Skeletal muscle satellite cell (primary cell): ENCODE data around the gene SRSF1. TPM values are rescaled to one million over a fixed set of nuclear protein-coding genes. Genes with fewer than 3 reads are reported as not detected.

Source experiments
- H3K27me3 ChIP-seq: 2 replicates; pipeline ENCODE4 v1.7.0; 2013; ENCODE audit warnings: low read length; ENCODE audit not compliant: control insufficient read depth, insufficient read depth
- H3K36me3 ChIP-seq: 2 replicates; pipeline ENCODE4 v1.7.0; 2013; ENCODE audit warnings: mild to moderate bottlenecking, control low read depth, low read length; ENCODE audit not compliant: insufficient read depth
- H3K4me1 ChIP-seq: 2 replicates; pipeline ENCODE4 v1.7.0; 2013; ENCODE audit warnings: low read length; ENCODE audit not compliant: control insufficient read depth, insufficient read depth
- H3K4me2 ChIP-seq: 2 replicates; pipeline ENCODE4 v1.7.0; 2013; ENCODE audit warnings: mild to moderate bottlenecking, low read length
- H3K4me3 ChIP-seq: 2 replicates; pipeline ENCODE4 v1.7.0; 2013; ENCODE audit warnings: low read length
- H3K9ac ChIP-seq: 2 replicates; pipeline ENCODE4 v1.7.0; 2013; ENCODE audit warnings: mild to moderate bottlenecking, low read depth, low read length, moderate library complexity
- H3K9me3 ChIP-seq: replicated peaks from 2 replicates; pipeline ENCODE4 v1.7.0; 2013; ENCODE audit warnings: mild to moderate bottlenecking, control low read depth, low read length
- total RNA-seq: library from RNA; depleted of rRNA; stranded (reverse); fragments of >200 nt; gene quantifications from 2 replicates; pipeline ENCODE4 v1.2.3, GENCODE V29; 2012; rRNA removed

The SRSF1 gene, protein sequence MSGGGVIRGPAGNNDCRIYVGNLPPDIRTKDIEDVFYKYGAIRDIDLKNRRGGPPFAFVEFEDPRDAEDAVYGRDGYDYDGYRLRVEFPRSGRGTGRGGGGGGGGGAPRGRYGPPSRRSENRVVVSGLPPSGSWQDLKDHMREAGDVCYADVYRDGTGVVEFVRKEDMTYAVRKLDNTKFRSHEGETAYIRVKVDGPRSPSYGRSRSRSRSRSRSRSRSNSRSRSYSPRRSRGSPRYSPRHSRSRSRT
- 365 and 445 TPM in 2 replicates for total RNA-seq

DNA sequence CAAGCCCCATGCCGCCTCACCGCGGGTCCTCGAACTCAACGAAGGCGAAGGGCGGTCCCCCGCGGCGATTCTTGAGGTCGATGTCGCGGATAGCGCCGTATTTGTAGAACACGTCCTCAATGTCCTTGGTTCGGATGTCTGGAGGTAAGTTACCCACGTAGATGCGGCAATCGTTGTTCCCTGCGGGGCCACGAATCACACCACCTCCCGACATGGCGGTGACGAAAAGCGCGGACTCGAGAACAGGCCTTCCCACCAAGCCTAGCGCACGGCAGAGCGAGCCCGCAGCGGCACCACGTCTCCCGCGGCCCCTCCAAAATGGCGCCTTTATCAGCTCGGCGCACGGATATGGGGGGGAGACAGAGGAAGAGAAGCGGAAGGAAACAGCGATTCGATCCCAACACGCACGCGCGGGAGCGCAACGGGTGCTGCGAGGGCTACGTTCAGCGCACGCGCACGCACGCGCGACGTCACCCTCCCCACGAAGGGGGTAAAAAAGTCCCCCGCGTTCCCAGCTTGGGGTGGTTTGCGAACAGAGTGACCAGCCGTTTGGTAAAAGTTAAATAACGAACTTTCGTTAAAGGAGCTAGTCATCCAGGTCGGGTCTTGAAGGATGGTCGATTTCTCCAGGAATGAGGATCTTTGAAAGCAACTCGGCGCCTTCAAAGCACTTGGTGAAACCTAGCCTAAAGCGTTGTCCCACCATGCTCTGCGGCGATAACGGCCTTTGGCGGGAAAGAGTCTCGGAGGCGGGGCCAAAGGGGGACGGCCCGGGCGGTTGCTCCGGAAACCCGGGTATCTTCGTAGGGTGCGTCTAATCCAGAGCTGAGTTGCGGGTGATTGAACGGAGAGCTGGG, at the start of gene SRSF1:
SRSF1 (minus strand) TSS at position 323 of the 857 bp plus-strand sequence; CDS start at position 214, 109 bp downstream.
- H3K4me3 ChIP-seq, result peak within 1 kb of the TSS; percentile 84
- peak within 1 kb of the TSS; percentile 97 for H3K4me2 ChIP-seq
- peaks cover 34% of the 10 kb centered on the region for H3K4me1 ChIP-seq
- peak within 1 kb of the TSS; percentile 98 for H3K9ac ChIP-seq
- no peaks in the 10 kb centered on the region for H3K9me3 ChIP-seq
- no peaks in the 10 kb centered on the region for H3K27me3 ChIP-seq
- peaks cover 41% of the 10 kb centered on the region for H3K36me3 ChIP-seq

DNA sequence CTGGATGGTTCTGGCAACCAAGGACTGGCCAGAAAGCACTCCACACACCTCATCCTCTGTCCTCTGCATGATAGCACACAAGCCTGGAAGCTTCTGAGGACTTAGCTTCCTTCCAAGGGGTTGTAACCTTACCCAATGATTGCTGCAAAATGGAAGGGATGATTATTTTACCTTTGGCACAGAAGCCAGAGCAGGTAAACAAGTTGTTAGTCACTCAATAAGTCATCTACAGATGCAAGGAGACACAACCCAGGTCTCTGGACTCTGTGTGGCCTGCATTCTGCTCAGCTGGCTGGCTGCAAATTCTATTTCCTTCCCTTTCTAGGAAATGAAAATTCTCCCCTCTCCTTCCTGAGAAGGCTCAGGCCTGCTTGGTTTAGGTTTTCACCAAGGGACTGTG, 49.4 kb upstream of the SRSF1 start:
- no peak overlapping the region for H3K4me3 ChIP-seq
- H3K4me1 ChIP-seq, result no peaks in the 10 kb centered on the region
- H3K4me2 ChIP-seq, result no peak overlapping the region
- peaks cover 57% of the 10 kb centered on the region for H3K27me3 ChIP-seq
- no peaks in the 10 kb centered on the region for H3K36me3 ChIP-seq
- H3K9ac ChIP-seq, result no peak overlapping the region
- H3K9me3 ChIP-seq, result no peaks in the 10 kb centered on the region

DNA sequence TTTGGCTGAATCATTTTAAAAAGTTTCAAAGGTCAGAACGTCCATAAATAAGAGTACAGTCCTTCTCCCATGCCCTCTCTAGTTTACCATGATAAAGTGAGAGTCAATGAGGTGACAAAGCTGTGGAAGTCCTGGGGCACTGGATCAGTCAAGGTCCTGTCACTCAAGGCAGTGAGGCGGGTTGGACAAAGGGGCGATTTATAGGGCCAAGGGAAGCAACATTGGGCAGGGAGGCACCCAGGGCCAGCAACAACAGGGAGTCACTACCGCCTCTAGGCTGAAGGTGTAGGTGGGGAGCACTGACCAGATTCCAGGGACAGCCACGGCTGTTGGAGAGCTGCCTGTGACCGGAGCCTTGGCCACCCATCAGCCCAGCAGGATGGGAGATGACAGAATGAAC, 47.6 kb upstream of the SRSF1 start:
- Histone ChIP-seq H3K9ac (no peak overlapping the region), H3K36me3 (no peaks in the 10 kb centered on the region)

DNA sequence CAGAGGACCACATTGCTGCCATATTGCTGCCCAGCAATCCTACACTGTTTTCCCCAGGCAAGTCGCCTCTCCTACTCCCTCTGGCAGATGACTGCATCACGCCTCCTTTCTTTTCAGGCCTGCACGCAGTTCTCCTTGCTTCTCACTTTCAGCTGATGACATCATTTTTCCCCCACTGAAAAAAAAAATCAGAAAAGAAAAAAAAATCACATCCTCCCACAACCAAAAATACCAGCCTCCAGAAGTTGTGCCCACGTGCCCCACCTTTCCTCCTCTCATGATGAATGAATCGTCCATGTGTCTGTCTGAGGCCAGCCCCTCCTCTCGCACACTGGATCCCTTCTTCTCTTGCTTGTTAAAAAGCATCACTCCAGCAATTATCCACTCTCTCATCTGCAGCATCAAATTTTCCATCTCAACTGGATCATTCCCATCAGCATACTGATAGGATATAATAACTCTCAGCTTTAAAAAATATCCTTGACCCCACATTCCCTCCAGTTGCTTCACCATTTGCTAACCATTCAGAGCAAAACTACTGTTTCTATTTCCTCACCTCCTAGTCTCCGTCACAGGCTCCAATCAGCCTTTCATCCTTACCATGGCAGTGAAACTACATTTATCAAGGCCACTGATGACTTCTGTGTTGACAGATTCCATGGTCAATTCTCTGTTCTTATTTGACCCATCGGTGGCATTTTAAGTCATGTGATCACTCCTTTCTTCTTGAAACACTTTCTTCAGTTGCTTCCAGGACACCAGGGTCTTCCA, 46.1 kb upstream of the SRSF1 start:
- no peaks in the 10 kb centered on the region for H3K9me3 ChIP-seq
- H3K4me1 ChIP-seq, result no peaks in the 10 kb centered on the region
- peaks cover 51% of the 10 kb centered on the region for H3K27me3 ChIP-seq
- H3K36me3 ChIP-seq, result no peaks in the 10 kb centered on the region
- no peak overlapping the region for H3K9ac ChIP-seq
- no peak overlapping the region for H3K4me2 ChIP-seq
- no peak overlapping the region for H3K4me3 ChIP-seq

More for the DNA sequence above, 47.6 kb upstream of the SRSF1 start:
- Histone ChIP-seq H3K4me2 (no peak overlapping the region), H3K4me3 (no peak overlapping the region), H3K4me1 (no peaks in the 10 kb centered on the region), H3K27me3 (peaks cover 52% of the 10 kb centered on the region), H3K9me3 (no peaks in the 10 kb centered on the region)

DNA sequence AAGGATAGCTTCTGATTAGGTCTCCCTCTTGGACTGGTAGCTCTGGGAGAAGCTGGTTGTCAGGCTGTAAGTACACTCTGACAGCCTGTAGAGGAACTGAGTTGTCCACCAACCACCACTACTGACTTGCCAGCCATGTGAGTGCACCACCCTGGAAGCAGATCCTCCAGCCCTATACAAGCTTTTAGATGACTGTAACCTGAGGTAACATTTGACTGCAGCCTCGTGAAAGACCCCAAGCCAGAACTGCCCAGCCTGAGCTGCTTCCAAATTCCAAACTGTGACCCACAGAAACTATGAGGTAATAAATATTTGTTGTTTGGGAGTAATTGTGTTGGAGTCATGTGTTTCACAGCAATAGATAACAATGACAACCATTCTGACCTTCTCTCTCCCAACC, 45.4 kb upstream of the SRSF1 start:
- Histone ChIP-seq H3K4me3 (no peak overlapping the region), H3K9ac (no peak overlapping the region), H3K4me1 (no peaks in the 10 kb centered on the region), H3K9me3 (no peaks in the 10 kb centered on the region), H3K27me3 (peaks cover 51% of the 10 kb centered on the region), H3K36me3 (no peaks in the 10 kb centered on the region), H3K4me2 (no peak overlapping the region)

DNA sequence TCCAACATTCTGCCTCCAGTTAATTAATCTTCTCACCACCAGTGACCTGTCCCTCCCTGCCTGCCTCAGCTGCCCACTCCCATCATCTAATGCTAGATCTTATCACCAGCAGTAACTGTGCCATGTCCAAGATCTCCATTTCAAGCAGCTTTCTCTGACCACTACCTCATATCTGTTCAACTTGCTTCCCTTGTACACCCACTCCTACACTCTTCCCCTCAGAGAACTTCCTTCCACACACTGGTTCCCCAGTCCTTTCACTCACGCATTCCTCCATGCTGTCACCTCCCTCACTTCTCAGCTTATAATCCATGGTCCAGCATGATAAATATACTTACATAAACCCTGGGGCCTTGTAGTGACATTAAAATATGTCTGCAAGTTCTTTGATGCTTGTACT, 44.4 kb upstream of the SRSF1 start:
- no peak overlapping the region for H3K4me3 ChIP-seq
- peaks cover 52% of the 10 kb centered on the region for H3K27me3 ChIP-seq
- no peak overlapping the region for H3K9ac ChIP-seq
- H3K4me2 ChIP-seq, result no peak overlapping the region
- H3K4me1 ChIP-seq, result no peaks in the 10 kb centered on the region
- no peaks in the 10 kb centered on the region for H3K9me3 ChIP-seq
- H3K36me3 ChIP-seq, result no peaks in the 10 kb centered on the region

DNA sequence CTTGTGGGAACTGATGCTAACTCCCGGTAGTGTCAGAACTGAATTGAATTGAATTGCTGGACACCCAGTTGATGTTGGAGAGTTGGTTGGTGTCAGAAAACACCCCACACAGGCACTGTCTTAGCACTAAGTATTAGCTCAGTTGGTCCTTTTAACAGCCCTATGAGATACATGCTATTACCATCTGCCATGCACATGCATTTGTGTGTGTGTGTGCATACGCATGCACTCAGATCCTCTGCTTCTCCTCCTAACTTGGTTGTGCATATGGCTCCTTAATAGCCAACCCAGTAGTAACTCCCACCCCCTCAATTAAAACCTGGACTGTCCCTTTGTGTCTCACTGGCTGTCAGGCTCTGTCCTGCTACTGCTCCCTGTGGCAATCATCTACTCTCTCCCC, 43.9 kb upstream of the SRSF1 start:
- Histone ChIP-seq H3K4me1 (no peaks in the 10 kb centered on the region), H3K36me3 (no peaks in the 10 kb centered on the region), H3K4me3 (no peak overlapping the region), H3K4me2 (no peak overlapping the region), H3K9me3 (no peaks in the 10 kb centered on the region), H3K27me3 (peaks cover 55% of the 10 kb centered on the region), H3K9ac (no peak overlapping the region)

DNA sequence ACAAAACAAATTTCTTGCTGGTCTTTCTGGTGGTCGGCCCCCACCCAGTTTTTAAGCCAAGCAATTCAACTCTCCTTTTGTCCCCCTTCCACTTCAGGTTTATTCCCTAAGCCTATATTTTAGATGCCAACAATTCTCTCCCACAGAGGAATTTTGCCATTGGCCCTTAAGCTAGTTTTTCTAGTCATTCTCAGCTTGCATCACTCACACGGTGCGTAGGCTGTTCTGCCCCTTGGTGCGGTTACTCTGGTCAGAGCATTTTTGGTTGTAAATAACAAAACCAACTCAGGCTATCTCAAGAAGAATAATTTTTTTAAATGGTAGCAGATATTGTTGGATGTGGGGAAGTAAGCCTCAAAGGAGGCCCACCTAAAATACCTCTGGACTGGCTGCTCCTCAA, 42.5 kb upstream of the SRSF1 start:
- no peak overlapping the region for H3K4me2 ChIP-seq
- H3K9me3 ChIP-seq, result no peaks in the 10 kb centered on the region
- H3K27me3 ChIP-seq, result peaks cover 60% of the 10 kb centered on the region
- H3K9ac ChIP-seq, result no peak overlapping the region
- H3K4me1 ChIP-seq, result no peaks in the 10 kb centered on the region
- H3K4me3 ChIP-seq, result no peak overlapping the region
- H3K36me3 ChIP-seq, result no peaks in the 10 kb centered on the region

DNA sequence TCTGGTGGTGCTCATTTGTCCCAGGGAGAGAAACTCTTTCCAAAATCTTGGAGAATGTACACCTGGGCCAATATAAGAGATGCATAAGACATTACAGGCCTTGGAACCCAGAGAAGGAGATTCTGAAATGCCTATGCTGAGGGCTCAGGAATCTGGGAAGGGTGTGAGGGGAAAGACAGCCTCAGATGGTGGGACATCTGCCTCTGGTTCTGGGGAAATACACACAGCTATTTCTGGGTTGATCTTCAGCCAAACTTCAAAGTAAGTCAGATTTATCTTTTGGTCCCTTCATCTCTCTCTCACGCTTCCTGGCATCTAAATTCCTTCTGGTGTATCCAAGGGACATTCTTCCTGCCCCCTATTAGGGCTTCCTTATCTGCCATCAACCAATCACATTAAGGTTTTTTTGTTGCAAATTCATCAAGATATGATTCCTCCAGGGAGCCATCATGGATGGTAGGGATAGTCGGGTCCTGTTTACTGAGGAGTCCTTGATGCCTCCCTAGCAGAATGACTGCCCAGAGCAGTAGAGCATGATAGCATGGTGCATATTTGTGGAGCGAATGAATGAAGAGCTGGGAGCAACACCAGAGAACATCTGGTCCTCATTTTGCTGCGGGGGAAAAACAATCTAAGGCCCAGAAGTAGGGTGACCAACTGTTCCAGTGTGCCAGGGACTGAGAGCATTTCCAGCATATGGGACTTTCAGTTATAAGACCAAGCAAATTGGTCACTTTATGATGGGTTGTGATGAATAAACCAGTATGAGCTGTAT, 40.5 kb upstream of the SRSF1 start:
- H3K27me3 ChIP-seq, result peaks cover 65% of the 10 kb centered on the region
- no peaks in the 10 kb centered on the region for H3K36me3 ChIP-seq
- H3K4me2 ChIP-seq, result no peak overlapping the region
- H3K9ac ChIP-seq, result no peak overlapping the region
- no peaks in the 10 kb centered on the region for H3K9me3 ChIP-seq
- H3K4me3 ChIP-seq, result no peak overlapping the region
- no peaks in the 10 kb centered on the region for H3K4me1 ChIP-seq

DNA sequence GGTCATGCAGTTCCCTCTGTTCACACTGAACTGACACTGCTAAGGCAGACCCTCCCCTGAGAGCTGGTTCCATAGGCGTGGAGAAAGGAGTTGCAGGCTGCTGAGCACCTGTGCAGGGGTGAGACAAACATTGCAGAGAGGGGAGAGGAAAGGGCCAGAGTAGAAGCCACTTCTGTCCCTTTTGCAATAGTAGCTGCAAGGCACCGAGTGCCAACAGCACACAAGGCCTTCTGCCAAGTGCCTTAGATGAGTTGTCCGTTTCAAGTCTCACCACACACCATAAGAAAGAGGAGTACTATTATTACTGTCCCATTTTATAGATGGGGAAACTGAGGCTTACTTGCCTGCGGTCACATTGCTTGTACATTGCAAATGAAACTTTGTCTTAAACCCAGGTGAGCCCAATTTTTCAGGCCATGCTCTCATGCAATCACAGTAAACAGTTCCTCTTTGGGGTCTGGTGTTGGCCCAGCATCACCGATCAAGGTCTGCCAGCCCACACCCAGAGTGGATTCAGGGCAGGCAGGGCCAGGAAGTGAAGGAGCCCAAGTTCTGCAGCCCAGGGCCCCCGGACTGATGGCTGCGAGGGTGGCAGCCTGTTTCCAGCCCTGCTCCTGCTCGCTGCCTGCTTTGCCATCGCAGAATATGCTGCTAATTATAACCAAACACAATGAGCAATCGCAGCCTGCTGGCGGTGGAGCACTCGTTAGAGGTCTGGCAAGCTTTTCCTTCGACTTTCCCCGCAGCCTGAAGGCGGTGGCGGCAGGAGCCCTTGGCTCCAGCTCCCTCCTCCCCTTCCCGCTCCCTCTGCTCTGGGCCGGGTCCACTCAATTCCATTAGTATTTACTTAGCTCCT, 39.4 kb upstream of the SRSF1 start:
- Histone ChIP-seq H3K4me1 (no peaks in the 10 kb centered on the region), H3K36me3 (no peaks in the 10 kb centered on the region), H3K9me3 (no peaks in the 10 kb centered on the region), H3K4me3 (no peak overlapping the region), H3K4me2 (no peak overlapping the region), H3K9ac (no peak overlapping the region), H3K27me3 (peaks cover 70% of the 10 kb centered on the region)
